Measurements from ENCODE around the gene RAPGEF2. TPM values are rescaled to one million over a fixed set of nuclear protein-coding genes. Genes with fewer than 3 reads are reported as not detected.

The RAPGEF2 gene
- total RNA-seq, 1 experiment from 2014 or later, result 37.1 TPM

GRCh38 chr4:159273841-159274240 is 171.0 kb downstream of the RAPGEF2 start:
- WGBS (ENCODE audit: extremely low coverage, insufficient read length, low lambda C conversion rate), result no CpG with 5 or more reads among the region's 9 CpGs
- Histone ChIP-seq H2BK120ac (ENCODE audit: low read depth, low read length, poor library complexity, severe bottlenecking) (no peak overlapping the region), H3K79me2 (ENCODE audit: insufficient read depth, low read length) (no peaks in the 10 kb centered on the region), H3T11ph (ENCODE audit: low read length) (no peak overlapping the region), H3K56ac (ENCODE audit: insufficient read length, low read depth, low read length) (no peak overlapping the region), H2AFZ (ENCODE audit: low read length) (no peak overlapping the region), H3K4me2 (ENCODE audit: insufficient read depth, insufficient read length, low read length) (no peak overlapping the region), H3K79me1 (ENCODE audit: insufficient read depth, low read depth, low read length, poor library complexity, severe bottlenecking) (no peaks in the 10 kb centered on the region), H3K9ac (ENCODE audit: extremely low read depth, insufficient read length, low read length) (no peak overlapping the region), H2BK20ac (ENCODE audit: low read depth, low read length, poor library complexity, severe bottlenecking) (no peak overlapping the region), H3K23me2 (ENCODE audit: insufficient read length, low read depth, low read length, poor library complexity, severe bottlenecking) (no peaks in the 10 kb centered on the region), H3K27me3 (ENCODE audit: insufficient read depth, low read length) (no peaks in the 10 kb centered on the region), H4K5ac (ENCODE audit: insufficient read length, low read depth, low read length) (no peak overlapping the region), H3K14ac (ENCODE audit: insufficient read depth, low read length) (no peak overlapping the region), H2BK15ac (ENCODE audit: low read depth, low read length) (no peak overlapping the region), H3K4me1 (ENCODE audit: insufficient read depth, low read length) (no peaks in the 10 kb centered on the region), H3K4ac (ENCODE audit: low read depth, low read length) (no peak overlapping the region), H4K8ac (replicated peaks; ENCODE audit: insufficient read length, low read depth, low read length) (no peak overlapping the region), H3K9me3 (ENCODE audit: control insufficient read depth, low read depth, low read length) (no peaks in the 10 kb centered on the region), H3K18ac (ENCODE audit: insufficient read length, low read depth, low read length) (no peak overlapping the region), H2BK5ac (ENCODE audit: insufficient read length, low read length) (no peak overlapping the region), H2BK12ac (ENCODE audit: insufficient read length, low read depth, low read length) (no peak overlapping the region), H4K20me1 (ENCODE audit: control insufficient read depth, insufficient read depth, insufficient read length) (no peaks in the 10 kb centered on the region), H4K91ac (ENCODE audit: insufficient read length, low read depth, low read length) (no peak overlapping the region), H2AK5ac (ENCODE audit: insufficient read length, low read length) (no peak overlapping the region), H3K27ac (ENCODE audit: insufficient read length, low read depth, low read length) (no peak overlapping the region), H3K23ac (ENCODE audit: insufficient read length, low read depth, low read length) (no peak overlapping the region)
- Mint-ChIP-seq H3K27me3 (ENCODE audit: low read depth) (no peaks in the 10 kb centered on the region), H3K4me3 (no peak overlapping the region), H3K9me3 (no peaks in the 10 kb centered on the region; a peak in 1 of 5 replicates), H3K4me1 (no peaks in the 10 kb centered on the region), H3K27ac (peak overlapping the region in 1 of 3 experiments; percentile 11; a peak in 1 of 7 replicates), H3K36me3 (ENCODE audit: insufficient read depth in 1 of 3, low read depth in 3 of 3) (no peaks in the 10 kb centered on the region)
- TF ChIP-seq CTCF (conservative IDR thresholded peaks at IDR 0.05), result no peak
- no peak for DNase-seq
